ENCODE measurements around the gene PNLIP.

DNA sequence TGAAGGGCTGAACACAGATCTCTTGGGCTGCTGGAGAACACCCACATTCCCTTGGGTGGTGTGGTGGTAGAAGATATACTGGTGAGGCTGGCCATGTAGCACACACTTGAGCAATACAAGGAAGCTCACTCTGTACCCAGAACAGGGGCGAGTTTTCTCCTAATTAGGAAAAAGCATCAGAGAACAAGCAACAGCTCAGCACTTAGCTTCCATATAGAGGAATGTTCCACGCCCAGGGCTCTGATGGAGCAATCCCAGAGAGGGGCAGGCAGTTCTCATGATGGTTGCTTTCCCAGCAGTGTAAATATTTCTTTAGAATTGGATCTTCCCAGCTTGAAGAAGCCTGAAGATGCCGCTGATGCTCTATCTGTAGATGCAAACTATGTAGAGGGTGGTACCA is 21.0 kb upstream of the PNLIP start:
- no peak for TF ChIP-seq EZH2 (IDR thresholded peaks at IDR 0.05)
- no peak for TF ChIP-seq POLR2AphosphoS5 (IDR thresholded peaks at IDR 0.05; ENCODE audit: borderline replicate concordance, low read depth, low read length)

Data from SK-N-MC (cell line).